Left cardiac atrium (tissue), 4 donors: ENCODE data around the gene MAF. TPM values are rescaled to one million over a fixed set of nuclear protein-coding genes. Genes with fewer than 3 reads are reported as not detected.

Source experiments
- ATAC-seq, 2 donors: fragments of 200-7000 bp; cut with Tn5 transposase; one replicate each; pipeline ENCODE4 v1.9.1; 2020; ENCODE audit warnings: mild to moderate bottlenecking in 2 of 2, moderate library complexity in 2 of 2
- DNase-seq: peaks from one replicate; pipeline ENCODE4 v3.0.0-alpha.2; 2020
- intact Hi-C, 2 donors: fragments of 100-400 bp; cut with DNase I; formaldehyde crosslinking; loops; one replicate each; pipeline versions ENCODE4 v1.14.1 to v1.15.1; 2022 to 2023
- total RNA-seq, 2 donors: library from RNA; stranded (reverse); fragmentation: NEBNext Ultra II Directional; extraction: Animal tissue kit (Norgen Biotek cat#: 25700); gene quantifications; one replicate each; pipeline ENCODE4 v1.2.1, GENCODE V29; 2021
- donor health status: DM: no; HTN: yes; CAD: no.
- donor health status: DM: no; HTN: yes; CAD: no; lungs with severe emphysema.
- donor health status: DM: yes; HTN: yes; CAD: no.
- donor health status: Dilated cardiomyopathy.

Gene MAF
- total RNA-seq, 2 donors from 2014 or later: 19.5 to 38.5 TPM

DNA sequence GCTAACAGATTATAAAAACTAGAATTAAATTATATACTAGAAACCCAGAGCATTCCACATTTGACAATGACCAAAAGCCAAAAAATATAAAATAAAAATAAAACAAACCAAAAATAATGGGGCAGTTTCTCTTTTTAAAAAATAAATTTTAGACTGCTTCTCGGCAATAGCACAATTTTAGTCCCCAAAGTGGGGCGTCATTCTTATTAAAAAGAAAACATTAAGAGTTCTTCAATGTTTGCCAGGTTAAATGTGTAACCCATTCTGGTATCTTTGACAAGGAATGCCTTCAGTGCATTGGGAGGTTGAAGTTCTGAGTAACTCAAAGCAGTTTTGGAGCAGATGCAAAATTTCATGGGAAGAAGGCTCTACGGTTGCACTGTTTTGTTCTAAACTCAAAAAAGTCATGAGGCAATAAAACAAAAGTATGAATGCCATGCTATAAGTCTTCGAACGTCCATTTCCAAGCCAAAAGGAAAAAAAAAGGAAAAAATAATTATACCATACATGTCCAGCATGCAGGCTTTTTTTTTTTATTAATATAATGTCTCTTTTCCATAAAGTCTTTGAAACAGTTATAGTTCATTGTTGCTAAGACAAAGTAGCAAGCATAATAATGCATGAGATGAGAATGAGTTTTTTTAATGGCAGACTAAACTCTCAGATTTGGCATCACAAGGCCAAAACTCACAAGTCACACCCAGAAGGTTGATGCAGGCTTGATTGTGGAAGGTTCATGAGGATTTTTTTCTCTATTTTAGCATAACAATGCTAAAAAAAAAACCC, 3.1 kb downstream of the MAF start:
- ATAC-seq (no peak), DNase-seq (no peak)
- intact Hi-C loops: loop anchor here in 1 of 2 donors (10.0 kb wide), 1 partner anchor 323 kb away; no protein-coding TSS in a partner anchor

DNA sequence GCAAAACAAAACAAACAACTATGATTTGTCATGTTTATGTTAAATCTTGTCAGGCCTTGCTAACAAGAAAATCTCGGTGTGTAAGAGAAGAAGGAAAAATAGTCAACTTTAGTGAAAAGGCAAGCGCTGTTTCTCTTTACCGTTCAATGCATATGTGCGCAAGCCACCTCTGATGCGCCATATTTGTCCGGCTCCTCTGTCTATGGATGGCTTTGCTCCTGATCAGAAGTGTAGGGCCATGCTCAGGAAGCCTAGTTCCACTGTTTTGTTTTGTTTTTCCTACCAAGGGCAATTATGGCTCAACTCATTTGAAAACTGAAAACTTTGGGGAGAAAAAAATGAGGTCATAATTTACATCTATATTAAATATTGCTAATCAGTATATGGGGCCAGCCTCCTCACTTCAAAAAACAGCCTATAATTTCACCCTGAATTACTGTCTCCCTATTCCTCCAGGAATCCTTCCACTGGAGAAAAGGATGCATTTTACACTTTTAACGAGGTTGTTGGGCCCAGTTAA, 4.5 kb downstream of the MAF start:
- intact Hi-C loops: loop anchor here in 1 of 2 donors (10.0 kb wide), 1 partner anchor 321 kb away; no protein-coding TSS in a partner anchor
- DNase-seq (no peak), ATAC-seq (no peak)

DNA sequence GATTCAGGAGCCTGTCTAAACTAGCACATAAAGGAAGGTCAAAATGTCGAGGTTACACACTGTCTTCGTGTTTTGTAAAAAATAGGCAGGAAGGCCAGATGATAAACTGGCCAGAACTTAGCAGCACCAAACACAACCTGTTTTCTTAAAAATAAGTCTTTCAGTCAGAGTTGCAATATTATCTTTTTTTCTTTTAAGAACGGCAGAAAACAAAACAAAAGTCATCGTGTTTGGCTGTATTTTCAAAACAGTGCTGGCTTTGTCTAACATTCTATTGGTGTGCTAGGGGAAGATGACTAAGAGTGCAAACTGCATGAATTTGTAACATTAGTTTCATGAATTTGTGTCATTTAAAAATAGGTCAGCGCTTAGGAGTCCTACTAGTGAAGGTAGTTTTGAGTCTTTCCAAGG, 5.3 kb downstream of the MAF start:
- ATAC-seq (no peak), DNase-seq (no peak)
- intact Hi-C loops: loop anchor here in 1 of 2 donors (10.0 kb wide), 1 partner anchor 320 kb away; no protein-coding TSS in a partner anchor

DNA sequence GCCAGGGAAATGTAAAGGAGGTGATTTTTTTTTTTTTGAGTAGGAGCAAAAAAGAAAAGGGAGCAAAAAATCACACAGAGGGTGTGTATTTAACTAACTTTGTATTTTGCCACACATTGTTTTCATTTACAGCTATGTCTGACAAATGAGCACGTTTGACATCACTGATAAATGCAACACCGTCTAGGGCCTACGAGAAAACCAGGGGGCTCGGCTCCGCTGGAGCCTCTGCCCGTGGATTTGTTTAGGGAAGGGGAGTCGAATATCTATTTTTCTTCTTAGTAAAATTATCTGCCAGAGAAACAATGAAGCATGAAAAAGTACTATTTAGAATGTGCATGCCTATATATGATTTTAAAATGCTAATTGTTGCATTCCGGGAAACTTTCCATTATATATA, 6.8 kb downstream of the MAF start:
- DNase-seq (no peak), ATAC-seq (no peak)
- intact Hi-C loops: loop anchor here in 1 of 2 donors (10.0 kb wide), 1 partner anchor 319 kb away; no protein-coding TSS in a partner anchor

DNA sequence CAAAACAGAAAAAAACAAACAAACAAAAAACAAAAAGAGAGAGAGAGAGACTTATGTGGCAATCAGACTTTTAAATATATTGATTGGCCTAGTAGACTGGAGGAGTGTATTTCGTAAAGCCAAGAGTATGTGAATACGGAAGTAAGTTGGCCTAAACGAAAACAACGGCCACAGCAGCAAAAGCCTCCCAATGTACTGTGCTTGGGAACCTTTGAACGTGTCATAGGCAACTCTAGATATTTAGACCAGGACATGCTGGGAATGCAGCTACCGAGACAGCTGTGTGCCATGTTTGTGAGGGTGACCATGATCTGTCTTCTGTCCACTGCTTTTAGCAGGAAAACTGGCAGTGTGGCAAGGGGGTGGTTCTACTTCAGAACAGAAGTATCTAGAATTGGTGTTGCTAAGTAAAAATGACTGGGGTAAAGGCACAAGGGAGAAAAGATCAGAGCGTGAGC, 7.4 kb downstream of the MAF start:
- DNase-seq (no peak), ATAC-seq (peak in 1 of 2 donors; percentile 45)
- intact Hi-C loops: loop anchor here in 1 of 2 donors (10.0 kb wide), 1 partner anchor 318 kb away; no protein-coding TSS in a partner anchor

DNA sequence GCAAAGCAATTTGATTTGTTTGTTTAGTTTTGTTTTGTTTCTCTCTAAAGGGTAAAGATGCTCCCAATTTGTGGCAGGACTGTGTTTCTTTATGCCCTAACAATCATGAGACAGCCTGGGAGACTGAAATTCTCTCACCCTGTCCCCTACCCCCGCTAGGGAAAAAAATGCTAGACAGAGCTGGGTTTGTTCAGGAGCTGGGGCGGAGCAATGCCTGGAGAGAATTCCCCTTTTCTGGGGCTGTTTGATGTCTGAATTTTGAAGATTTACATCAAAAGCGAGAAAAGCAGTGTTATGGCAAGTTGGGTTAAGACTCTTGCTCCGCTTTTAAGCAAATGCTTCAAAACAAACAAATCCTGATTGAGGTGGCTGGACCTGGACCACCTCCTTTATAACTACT, 8.4 kb downstream of the MAF start:
- ATAC-seq: no peak
- no peak for DNase-seq
- intact Hi-C loops: loop anchor here in 1 of 2 donors (10.0 kb wide), 1 partner anchor 317 kb away; no protein-coding TSS in a partner anchor

DNA sequence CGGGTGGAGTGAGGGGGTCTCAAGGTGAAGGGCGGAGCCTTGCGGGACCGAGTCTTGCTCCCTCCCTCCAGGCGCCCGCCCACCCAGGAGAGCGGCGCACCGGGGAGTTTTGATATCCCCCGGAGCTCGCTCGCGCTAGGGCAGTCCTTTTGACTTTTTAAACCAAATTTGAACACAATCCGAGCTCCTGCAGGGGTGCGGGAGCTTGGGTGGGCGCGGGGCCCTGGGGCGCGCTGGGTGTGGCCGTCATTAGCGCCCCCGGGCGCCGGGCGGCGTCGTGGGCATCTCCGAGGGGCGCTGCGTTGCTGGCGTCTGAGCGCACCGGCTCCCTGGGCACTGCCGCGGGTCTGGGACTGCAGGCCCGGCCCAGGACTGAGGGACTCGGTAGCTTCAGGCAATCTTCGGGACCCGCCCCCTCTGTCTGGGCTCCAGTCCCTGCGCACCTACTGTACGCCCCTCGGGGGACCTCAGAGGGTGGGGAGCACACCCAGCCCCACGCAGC, 10.9 kb downstream of the MAF start:
- intact Hi-C loops: loop anchor here in 1 of 2 donors (10.0 kb wide), 1 partner anchor 315 kb away; no protein-coding TSS in a partner anchor
- DNase-seq: no peak
- ATAC-seq: peak; percentile 42 to 54

DNA sequence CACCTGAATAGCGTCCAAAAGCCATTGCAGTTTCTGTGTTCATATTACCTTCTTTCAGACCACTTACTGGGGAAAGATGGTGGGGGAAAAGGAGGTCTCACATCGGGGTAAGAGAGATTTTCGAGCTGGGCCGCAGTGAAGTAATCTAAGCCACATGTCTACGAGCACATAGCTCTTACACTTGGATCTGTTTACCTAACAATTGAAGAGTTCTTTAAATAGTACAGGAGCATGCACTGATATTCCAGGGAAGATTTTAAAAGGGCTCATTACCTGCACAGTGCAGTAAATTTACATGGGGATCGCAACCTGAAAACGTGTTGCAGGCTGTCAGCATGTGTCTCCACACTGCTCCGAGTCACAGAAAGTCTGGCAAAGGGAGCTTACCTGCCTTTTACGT, 12.6 kb downstream of the MAF start:
- ATAC-seq (no peak), DNase-seq (no peak)
- intact Hi-C loops: no loop called here

DNA sequence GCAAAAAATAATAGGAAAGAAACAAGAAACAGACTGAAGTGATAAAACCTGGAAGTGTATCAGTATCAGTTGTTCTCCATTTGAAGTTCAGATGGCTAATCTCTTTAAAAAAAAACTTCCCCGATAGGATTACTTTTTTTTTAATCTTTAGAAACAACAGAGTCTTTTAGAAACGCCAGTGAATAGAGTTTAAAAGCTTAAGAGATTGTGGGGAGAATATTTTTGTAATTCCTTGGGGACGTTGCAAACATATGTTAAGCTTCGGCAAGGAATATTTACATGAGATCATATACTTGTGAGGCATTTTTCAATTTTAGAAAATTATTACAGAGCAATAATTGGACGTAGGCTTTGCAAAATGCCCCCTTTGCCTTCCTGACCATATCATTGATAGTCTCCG, 13.2 kb downstream of the MAF start:
- DNase-seq: no peak
- intact Hi-C loops: no loop called here

DNA sequence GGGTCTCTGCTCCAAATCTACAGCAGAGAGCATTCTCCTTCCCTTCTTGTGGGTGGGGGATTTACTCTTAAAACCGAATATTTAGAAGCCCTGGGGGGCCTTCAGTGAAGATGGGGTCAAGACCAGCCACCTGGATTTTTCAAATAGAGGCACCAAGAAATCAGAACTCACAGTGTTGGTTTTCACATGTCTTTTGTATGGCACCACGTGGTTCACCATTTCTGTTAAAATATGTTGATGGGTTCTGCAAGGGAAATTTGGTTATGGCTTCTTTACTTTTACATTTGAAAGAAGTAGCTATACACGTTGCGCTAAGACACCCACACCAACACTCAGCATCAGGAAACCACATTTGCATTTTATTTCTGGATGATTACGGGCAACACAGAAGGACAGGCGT, 17.7 kb downstream of the MAF start:
- intact Hi-C loops: no loop called here
- ATAC-seq: no peak
- DNase-seq: no peak

More for the DNA sequence above, 13.2 kb downstream of the MAF start:
- ATAC-seq: no peak

DNA sequence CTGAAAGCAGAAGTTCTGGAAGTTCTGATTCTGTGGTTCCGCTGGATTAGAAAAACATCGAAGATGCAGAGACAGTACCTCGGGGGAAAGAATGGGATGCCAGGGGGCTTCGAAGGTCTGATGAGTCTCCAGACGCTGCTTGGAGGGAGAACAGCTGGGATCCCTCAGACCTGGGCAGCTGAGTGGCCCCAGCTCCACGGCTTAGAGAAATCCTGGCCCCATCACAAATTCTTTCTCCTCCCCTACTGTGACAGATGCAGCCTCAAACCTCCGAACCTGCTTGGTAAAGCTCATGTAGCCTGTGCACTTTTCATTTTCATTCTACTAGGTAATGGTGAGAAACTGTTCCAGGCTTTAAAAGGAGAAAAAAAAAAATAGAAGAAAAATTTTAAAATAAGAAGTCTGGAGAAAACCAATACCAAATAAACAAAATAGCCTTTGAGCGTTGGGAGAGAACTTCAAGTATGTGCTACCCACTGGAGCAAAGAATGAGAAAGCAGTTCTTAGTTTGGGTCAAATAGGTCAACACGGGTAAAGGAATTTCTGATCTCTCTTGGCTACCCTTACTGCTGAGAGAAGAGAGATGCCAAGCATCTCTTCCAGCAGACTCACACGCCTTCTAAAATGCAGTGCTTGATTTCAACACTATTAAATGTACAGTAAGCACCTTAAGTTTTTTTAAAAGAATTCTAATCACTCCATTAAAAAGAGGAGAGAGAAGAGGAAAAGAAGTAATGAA, 19.9 kb downstream of the MAF start:
- intact Hi-C loops: no loop called here
- DNase-seq (no peak), ATAC-seq (no peak)

DNA sequence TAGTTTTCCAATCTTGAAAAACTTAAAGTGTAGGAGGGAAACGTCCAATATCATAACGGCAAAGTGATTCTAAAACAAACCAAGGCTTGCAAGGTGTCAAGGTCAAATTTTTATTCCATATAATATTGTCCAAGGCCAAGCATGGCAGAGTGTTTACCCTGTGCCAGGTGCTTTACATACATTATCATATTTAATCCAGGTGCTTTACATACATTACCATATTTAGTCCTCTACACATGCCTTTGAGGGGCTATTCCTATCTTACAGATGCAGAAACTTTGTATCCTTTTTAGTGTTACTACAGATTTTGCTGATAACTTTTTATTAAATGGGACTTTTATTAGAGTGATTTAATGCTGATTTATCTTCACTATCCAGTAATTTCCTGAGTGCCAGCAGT, 23.9 kb downstream of the MAF start:
- intact Hi-C loops: no loop called here
- ATAC-seq (no peak), DNase-seq (no peak)

DNA sequence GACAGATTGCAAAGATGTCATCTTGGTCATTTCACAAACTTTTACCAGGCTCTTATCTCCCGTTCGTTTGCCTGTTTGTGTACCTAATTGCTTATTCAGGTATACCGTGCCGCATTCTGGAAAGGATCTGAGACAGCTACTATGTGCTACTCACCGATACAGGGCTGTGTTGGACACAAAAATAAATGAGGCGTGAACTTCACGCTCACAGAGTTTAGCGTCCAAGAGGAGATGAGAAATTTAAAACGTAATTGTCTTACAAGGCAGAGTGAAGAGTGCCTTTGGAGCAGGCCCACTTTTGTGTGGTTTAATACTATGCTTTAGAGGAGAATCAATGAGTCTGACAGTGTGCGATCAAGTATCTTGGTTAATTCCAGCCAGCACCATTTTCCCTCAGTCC, 26.7 kb downstream of the MAF start:
- intact Hi-C loops: no loop called here
- DNase-seq: no peak
- no peak for ATAC-seq

DNA sequence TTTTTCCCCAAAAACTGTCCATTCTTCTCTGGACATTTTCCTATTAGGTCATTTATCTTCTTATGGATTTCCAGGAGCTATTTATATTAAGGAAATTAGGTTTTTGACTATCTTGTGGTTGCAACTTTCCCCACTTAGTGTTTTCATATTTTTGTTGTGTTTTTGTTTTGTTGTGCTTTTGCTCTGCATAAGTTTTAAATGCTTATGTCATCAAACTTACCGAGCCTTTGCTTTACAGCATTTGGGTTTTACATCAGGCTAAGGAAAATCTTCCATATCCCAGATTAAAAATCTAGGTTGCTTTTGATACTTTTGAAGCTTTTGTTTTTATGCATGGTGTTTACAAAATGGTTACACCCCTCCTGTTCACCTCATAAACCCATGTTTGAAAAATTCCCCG, 27.5 kb downstream of the MAF start:
- DNase-seq (no peak), ATAC-seq (no peak)
- intact Hi-C loops: no loop called here

DNA sequence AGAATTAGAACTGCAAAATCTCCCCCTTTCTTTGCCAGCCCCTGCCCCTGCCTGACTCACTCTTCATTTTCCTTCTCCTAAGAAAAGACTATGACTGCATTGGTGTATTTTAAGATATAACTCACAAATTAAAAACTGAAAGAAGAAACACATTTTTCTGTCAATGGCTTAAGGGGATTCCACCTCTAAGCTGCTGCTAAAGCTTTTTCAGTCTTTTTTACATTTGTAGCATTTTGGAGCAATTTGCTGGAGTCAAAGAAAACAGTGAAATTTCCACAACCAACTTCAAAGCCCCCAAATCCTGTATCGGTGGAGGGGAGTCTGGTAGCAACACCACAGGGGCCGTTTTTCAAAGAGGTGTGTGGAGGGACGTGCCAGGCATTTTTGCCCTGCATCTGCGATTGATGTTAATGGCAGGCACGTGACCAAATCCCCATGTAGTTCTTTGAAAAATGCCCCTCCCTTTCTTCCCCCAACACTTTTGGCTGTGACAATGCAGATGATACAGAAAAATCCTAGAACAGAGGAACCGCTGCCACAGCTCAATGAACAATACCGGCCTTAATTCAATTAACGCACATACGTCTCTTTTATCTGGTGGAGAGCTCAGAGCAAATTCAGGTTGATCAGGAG, 28.5 kb downstream of the MAF start:
- DNase-seq (no peak), ATAC-seq (no peak)
- intact Hi-C loops: no loop called here

DNA sequence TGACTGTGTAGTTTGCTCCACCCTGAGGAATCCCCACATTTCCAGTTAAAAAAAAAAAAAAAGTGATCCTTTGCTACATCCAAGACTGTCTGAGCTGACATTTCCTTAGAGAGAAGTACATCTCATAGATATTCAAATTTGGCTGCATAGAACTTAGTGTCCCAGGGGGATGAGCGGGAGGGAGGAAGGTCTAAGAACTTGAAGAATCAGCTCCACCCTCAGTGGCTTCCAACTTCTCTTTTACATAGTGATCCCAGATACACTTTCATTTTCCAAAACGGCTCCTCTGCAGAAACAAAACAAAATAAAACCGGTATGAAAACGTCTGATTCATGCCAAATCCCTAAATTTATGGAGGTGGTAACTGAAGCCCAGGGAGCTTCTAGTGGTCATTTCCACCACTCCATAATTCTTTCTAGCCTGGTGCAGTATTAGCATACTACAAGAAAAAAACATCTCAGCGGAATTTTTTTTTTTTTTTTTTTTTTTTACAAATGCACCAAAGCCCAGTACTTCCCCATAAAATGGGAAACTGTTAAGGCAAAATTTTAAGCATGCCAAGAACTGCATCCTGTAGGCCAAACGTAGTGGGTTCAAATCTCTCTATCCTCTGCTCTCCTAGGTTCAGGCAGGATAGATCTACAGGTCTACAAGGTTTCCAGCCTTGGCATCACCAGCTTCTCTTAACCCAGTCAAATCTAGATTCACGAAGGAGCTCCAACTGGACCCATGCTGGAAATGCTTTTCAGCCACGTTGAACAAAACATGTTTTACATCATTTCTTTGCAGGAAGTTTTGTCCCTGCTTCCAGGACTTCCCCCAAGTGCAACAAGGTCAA, 29.3 kb downstream of the MAF start:
- DNase-seq (no peak), ATAC-seq (peak; percentile 79 to 85)
- intact Hi-C loops: no loop called here

DNA sequence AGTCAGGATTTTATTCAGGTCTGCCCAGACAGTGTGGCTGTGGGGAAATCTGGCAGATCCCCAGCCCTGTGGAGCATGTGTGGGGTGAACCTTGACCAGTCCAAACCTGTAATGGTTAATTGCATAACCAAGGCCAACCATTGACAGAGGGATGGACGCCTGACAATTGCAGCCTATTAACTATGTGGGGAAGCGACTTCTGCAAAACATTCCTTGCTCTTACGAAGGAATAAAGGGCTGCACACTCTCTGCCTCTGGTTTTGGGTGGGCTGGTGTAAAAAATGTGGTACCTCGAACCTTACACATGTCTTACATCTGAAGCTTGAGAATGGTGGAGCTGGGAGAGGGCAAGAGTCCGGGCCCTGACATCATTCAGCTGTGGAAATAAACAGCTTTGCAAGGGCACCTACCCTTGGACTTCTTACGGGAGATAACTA, 35.8 kb downstream of the MAF start:
- DNase-seq (no peak), ATAC-seq (no peak)
- intact Hi-C loops: no loop called here

DNA sequence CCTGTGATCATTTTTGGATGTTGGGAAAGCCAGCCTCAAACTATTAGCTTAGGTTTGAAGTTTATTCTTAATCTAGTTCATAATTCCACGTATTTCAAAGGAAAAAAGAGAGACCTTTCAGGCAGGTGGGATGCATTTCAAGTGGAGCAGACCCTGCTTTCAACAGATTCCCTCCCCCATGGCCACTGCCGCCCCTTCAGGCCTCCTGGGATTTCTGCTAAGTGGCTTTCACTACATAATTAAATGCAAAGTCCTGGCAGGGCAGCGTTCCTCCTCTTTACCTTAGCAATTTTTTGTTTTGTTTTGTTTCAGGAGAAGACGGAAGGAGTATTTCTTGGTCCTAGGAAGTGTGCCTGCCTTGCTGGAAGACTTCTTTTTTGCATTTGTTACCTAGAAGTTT, 36.6 kb downstream of the MAF start:
- ATAC-seq: no peak
- no peak for DNase-seq
- intact Hi-C loops: no loop called here
